ENCODE measurements around the gene PLEKHH2. TPM values are rescaled to one million over a fixed set of nuclear protein-coding genes. Genes with fewer than 3 reads are reported as not detected.

The PLEKHH2 gene
- total RNA-seq, 1 donor from 2014 or later: 19.6 TPM

DNA sequence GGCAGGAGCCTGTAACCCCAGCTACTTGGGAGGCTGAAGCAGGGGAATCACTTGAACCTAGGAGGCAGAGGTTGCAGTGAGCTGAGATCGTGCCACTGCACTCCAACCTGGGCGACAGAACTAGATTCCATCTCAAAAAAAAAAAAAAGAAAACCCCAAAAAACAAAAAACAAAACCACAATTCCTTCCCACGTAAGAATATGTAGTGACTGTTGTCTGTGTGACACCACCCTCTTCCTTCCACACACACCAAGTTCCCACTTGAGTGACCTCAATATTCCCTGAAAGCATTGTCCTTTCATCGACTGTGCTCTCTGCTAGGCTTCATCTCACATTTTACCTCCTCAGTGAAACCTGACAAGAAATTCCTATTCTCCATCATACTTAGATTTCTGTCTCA, 32.4 kb upstream of the PLEKHH2 start:
- Mint-ChIP-seq H3K4me3 (ENCODE audit: unreplicated experiment) (no peak overlapping the region), H3K27ac (ENCODE audit: unreplicated experiment) (no peak overlapping the region), H3K9me3 (ENCODE audit: unreplicated experiment) (no peaks in the 10 kb centered on the region), H3K36me3 (ENCODE audit: unreplicated experiment) (no peaks in the 10 kb centered on the region), H3K4me1 (ENCODE audit: unreplicated experiment) (no peaks in the 10 kb centered on the region), H3K27me3 (ENCODE audit: unreplicated experiment) (peaks cover 4% of the 10 kb centered on the region)
- no peak for DNase-seq (ENCODE audit: extremely low spot score, unreplicated experiment)
- TF ChIP-seq, protein P1, sequence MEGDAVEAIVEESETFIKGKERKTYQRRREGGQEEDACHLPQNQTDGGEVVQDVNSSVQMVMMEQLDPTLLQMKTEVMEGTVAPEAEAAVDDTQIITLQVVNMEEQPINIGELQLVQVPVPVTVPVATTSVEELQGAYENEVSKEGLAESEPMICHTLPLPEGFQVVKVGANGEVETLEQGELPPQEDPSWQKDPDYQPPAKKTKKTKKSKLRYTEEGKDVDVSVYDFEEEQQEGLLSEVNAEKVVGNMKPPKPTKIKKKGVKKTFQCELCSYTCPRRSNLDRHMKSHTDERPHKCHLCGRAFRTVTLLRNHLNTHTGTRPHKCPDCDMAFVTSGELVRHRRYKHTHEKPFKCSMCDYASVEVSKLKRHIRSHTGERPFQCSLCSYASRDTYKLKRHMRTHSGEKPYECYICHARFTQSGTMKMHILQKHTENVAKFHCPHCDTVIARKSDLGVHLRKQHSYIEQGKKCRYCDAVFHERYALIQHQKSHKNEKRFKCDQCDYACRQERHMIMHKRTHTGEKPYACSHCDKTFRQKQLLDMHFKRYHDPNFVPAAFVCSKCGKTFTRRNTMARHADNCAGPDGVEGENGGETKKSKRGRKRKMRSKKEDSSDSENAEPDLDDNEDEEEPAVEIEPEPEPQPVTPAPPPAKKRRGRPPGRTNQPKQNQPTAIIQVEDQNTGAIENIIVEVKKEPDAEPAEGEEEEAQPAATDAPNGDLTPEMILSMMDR (IDR thresholded peaks at IDR 0.05): no peak

DNA sequence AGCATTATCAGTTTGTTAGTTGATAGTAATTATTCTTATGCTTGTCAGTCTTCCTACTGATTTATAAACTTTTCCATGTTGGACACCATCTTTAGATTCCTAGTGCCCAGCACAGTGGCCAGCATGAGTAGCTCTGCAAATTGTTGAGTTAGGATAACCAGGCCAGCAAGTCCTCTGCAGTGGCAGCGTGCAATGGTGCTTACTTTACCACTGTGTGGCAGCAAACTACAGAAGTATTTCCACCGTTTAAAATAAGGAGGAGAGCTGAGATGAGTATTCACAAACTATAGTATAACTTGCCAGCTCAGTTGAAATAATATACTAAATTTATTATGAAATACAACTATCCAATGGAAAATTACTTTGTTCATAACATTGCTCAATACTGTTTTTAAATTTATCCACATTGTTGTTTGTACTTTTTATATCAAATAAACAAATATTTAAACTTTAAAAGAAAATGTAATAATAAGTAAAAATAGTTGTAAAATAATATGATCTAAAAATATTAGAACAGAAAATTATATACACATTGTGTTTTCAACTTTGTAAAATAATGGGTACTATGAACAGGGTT, 31.9 kb upstream of the PLEKHH2 start:
- Mint-ChIP-seq H3K9me3 (ENCODE audit: unreplicated experiment) (no peaks in the 10 kb centered on the region), H3K4me3 (ENCODE audit: unreplicated experiment) (no peak overlapping the region), H3K36me3 (ENCODE audit: unreplicated experiment) (no peaks in the 10 kb centered on the region), H3K4me1 (ENCODE audit: unreplicated experiment) (no peaks in the 10 kb centered on the region), H3K27me3 (ENCODE audit: unreplicated experiment) (peaks cover 2% of the 10 kb centered on the region), H3K27ac (ENCODE audit: unreplicated experiment) (no peak overlapping the region)
- TF ChIP-seq, protein P1 (IDR thresholded peaks at IDR 0.05): peak; percentile 78
- no peak for DNase-seq (ENCODE audit: extremely low spot score, unreplicated experiment)

DNA sequence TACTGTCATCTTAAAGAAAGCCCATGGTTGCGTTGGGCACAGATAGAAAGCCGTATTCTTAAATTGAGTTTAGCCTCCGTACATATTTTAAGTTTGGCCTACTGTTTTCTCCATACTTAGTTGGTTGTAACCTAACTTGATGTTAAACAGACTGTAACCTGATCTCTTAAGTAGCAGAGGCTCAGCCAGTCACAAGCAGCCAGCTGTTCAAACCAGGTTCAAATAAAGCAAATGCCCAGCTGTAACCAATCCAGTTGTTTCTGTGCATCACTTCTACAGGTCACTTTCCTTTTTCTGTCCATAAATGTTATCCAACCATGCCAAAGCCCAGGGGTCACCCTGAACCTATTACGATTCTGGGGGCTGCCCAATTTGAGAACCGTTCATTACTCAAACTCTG, 31.2 kb upstream of the PLEKHH2 start:
- TF ChIP-seq, protein P1 (IDR thresholded peaks at IDR 0.05): no peak
- no peaks in the 10 kb centered on the region for H3K36me3 Mint-ChIP-seq (ENCODE audit: unreplicated experiment)
- no peak for DNase-seq (ENCODE audit: extremely low spot score, unreplicated experiment)
- peaks cover 2% of the 10 kb centered on the region for H3K27me3 Mint-ChIP-seq (ENCODE audit: unreplicated experiment)
- H3K27ac Mint-ChIP-seq (ENCODE audit: unreplicated experiment): no peak overlapping the region
- no peaks in the 10 kb centered on the region for H3K9me3 Mint-ChIP-seq (ENCODE audit: unreplicated experiment)
- H3K4me3 Mint-ChIP-seq (ENCODE audit: unreplicated experiment): no peak overlapping the region
- H3K4me1 Mint-ChIP-seq (ENCODE audit: unreplicated experiment): no peaks in the 10 kb centered on the region

DNA sequence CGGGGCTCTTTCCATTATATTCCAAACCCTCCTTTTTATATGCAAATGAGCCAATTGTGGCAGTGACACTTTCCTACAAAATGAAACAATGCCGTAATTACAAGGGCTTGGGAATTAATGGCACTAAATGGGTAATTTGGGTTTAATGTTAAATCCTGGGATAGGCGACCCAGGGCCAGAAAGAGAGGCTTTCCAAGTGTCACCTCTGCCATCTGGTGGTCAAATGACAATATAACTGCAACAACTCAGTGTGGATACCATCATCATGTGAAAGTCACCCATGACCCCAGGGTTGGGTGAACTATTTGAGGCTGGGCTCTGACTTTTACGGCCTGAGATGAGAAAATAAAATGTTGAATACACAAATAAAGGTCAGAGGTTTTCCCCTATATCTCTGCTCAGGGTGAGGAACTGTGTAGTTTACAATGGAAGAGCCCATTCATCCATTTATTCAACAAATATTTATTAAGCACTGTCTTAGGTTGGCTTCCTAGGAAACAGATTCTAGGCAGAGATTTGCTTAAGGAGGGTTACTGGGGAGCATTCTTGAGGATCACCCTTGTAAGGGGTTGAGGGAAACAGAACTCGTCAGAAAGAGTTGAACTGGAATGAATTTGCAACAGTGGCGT, 27.7 kb upstream of the PLEKHH2 start:
- DNase-seq (ENCODE audit: extremely low spot score, unreplicated experiment): no peak
- Mint-ChIP-seq H3K36me3 (ENCODE audit: unreplicated experiment) (no peaks in the 10 kb centered on the region), H3K9me3 (ENCODE audit: unreplicated experiment) (no peaks in the 10 kb centered on the region), H3K4me1 (ENCODE audit: unreplicated experiment) (peaks cover 10% of the 10 kb centered on the region), H3K4me3 (ENCODE audit: unreplicated experiment) (no peak overlapping the region), H3K27me3 (ENCODE audit: unreplicated experiment) (peaks cover 2% of the 10 kb centered on the region), H3K27ac (ENCODE audit: unreplicated experiment) (no peak overlapping the region)
- TF ChIP-seq, protein P1 (IDR thresholded peaks at IDR 0.05): peak; percentile 79

DNA sequence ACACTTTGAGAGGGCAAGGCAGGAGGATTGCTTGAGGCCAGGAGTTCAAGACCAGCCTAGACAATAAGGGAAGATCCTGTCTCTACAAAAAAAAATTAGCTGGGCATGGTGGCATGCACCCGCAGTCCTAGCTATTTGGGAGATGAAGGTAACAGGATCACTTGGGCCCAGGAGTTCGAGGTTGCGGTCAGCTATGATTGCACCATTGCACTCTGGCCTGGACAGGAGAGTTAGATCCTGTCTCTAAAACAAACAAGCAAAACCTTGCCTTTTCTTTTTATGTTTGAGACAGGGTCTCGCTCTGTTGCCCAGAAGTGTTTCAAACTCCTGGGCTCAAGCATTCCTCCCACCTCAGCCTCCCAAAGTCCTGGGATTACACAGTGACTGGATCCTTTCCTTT, 26.7 kb upstream of the PLEKHH2 start:
- Mint-ChIP-seq H3K36me3 (ENCODE audit: unreplicated experiment) (no peaks in the 10 kb centered on the region), H3K27ac (ENCODE audit: unreplicated experiment) (no peak overlapping the region), H3K4me1 (ENCODE audit: unreplicated experiment) (peaks cover 10% of the 10 kb centered on the region), H3K9me3 (ENCODE audit: unreplicated experiment) (no peaks in the 10 kb centered on the region), H3K27me3 (ENCODE audit: unreplicated experiment) (peaks cover 2% of the 10 kb centered on the region), H3K4me3 (ENCODE audit: unreplicated experiment) (no peak overlapping the region)
- DNase-seq (ENCODE audit: extremely low spot score, unreplicated experiment): no peak
- TF ChIP-seq, protein P1 (IDR thresholded peaks at IDR 0.05): no peak

Measured in osteocyte (in vitro differentiated cells).